NT2/D1 (cell line): ENCODE measurements around the gene ABHD18.
"Not testable (repeated sequence)": the region's sequence is repeated elsewhere in the genome, so short reads cannot be mapped to it uniquely, and the experiment has no call there.

Experiments used
- SUZ12 ChIP-seq: IDR thresholded peaks from 2 replicates; pipeline ENCODE4 v1.6.1; 2011; ENCODE audit not compliant: insufficient read length, insufficient read depth; ENCODE audit errors: extremely low read depth
- ZNF274 ChIP-seq: IDR thresholded peaks from 2 replicates; pipeline ENCODE4 v1.6.1; 2011; ENCODE audit warnings: mild to moderate bottlenecking, low read depth, low read length

DNA sequence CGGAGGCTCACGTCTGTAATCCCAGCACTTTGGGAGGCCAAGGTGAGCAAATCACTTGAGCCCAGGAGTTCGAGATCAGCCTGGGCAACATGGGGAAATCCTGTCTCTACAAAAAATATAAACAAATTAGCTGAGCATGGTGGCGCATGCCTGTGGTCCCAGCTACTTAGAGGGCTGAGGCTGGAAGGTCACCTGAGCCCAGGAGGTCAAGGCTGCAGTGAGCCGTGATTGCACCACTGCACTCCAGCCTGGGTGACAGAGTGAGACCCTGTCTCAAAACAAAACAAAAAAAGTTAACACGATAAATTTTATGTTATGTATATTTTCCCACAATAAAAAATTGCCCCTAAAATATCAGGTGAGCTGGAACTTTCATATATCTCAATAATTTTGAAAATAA lies 33.4 kb upstream of the ABHD18 start:
- not testable (repeated sequence) for TF ChIP-seq ZNF274, SUZ12
